Esophagus squamous epithelium (tissue), 5 donors: ENCODE measurements around the gene TNFRSF4. TPM values are rescaled to one million over a fixed set of nuclear protein-coding genes. Genes with fewer than 3 reads are reported as not detected.
A peak's percentile ranks its signal among the peaks of the same experiment; 100 is the strongest.

Experiments used
- DNase-seq: peaks from one replicate; lab custom pipeline; 2025; lab: John Stamatoyannopoulos, UW
- H3K27ac ChIP-seq, 4 donors: fragments of 200-600 bp; sonication (generic); one replicate each; pipeline ENCODE4 v1.5.1; 2016 to 2019; ENCODE audit warnings: mild to moderate bottlenecking in 1 of 4
- H3K27me3 ChIP-seq, 4 donors: fragments of 200-600 bp; sonication (generic); 1 replicate in 3 of 4; 2 replicates in 1 of 4; pipeline versions ENCODE4 v1.5.1 to v1.6.0; 2017 to 2021; ENCODE audit warnings: antibody characterized with exemption in 1 of 4
- H3K36me3 ChIP-seq, 3 donors: fragments of 200-600 bp; sonication (generic); one replicate each; pipeline ENCODE4 v1.5.1; 2016 to 2019
- H3K4me1 ChIP-seq, 3 donors: fragments of 200-600 bp; sonication (generic); one replicate each; pipeline ENCODE4 v1.5.1; 2017 to 2019
- H3K4me3 ChIP-seq, 4 donors: fragments of 200-600 bp; sonication (generic); 1 replicate in 3 of 4; 2 replicates in 1 of 4; pipeline ENCODE4 v1.5.1; 2016 to 2019; ENCODE audit warnings: mild to moderate bottlenecking in 2 of 4, moderate library complexity in 1 of 4
- H3K9me3 ChIP-seq, 3 donors: fragments of 200-600 bp; sonication (generic); one replicate each; pipeline ENCODE4 v1.5.1; 2016 to 2019
- POLR2A ChIP-seq, 4 donors: fragments of 450-650 bp; IDR thresholded peaks; one replicate each; pipeline ENCODE4 v1.6.1; 2017; ENCODE audit warnings: antibody characterized with exemption in 4 of 4, mild to moderate bottlenecking in 4 of 4, moderate library complexity in 3 of 4
- WGBS, 2 donors: methylation state at CpG; one replicate each; pipeline ENCODE4 v1.1.5; 2018; 5-methylcytosine and 5-hydroxymethylcytosine counted together
- intact Hi-C: fragments of 100-400 bp; cut with DNase I; formaldehyde crosslinking; loops from one replicate; pipeline ENCODE4 v1.15.0; 2022
- total RNA-seq, 4 donors: library from RNA; depleted of rRNA; stranded (reverse); fragments of >200 nt; gene quantifications; one replicate each; pipeline ENCODE4 v1.1.0, GENCODE V29; 2016
- TF ChIP-seq, protein P1 (sequence below), 6 experiments: fragments of 450-650 bp in 4 of 6; fragments of 200-600 bp in 2 of 6; sonication (generic) in 2 of 6; IDR thresholded peaks; one replicate each; pipeline ENCODE4 v1.5.1; 2016 to 2019; ENCODE audit warnings: antibody characterized with exemption in 6 of 6, mild to moderate bottlenecking in 4 of 6, moderate library complexity in 4 of 6
- donor health status: DM: yes; HTN: yes; CAD: no.

TNFRSF4 gene
- total RNA-seq, 4 donors from 2014 or later = 0.40 to 1.3 (median 0.57) TPM; not detected in 1

DNA sequence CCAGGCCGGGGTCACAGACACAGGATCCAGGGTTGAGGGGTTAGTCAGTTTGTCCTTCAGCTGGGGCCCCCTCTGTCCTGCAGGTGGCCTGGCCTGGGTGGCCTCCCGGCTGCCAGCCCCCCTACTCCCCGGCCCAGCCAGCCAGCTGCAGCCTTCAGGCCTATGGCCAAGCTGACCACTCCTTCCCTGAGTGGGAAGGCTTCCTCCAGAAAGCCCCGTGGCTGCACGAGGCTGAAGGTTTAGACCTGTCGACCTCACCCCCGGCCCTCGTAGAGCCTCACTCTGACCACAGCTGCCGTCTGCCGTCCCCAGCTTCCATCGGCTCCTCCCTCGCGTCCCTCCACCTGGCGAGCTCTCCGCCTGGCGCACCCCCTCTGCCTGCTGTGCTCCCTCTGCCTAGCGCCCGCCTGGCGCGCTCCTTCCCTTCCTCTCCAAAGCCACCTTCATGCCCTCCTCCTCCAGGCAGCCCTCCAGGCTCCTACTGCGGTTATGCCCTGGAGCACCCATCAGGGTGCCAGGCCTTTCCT, 30.7 kb downstream of the TNFRSF4 start:
- H3K4me3 ChIP-seq = no peak overlapping the region
- TF ChIP-seq, protein P1, sequence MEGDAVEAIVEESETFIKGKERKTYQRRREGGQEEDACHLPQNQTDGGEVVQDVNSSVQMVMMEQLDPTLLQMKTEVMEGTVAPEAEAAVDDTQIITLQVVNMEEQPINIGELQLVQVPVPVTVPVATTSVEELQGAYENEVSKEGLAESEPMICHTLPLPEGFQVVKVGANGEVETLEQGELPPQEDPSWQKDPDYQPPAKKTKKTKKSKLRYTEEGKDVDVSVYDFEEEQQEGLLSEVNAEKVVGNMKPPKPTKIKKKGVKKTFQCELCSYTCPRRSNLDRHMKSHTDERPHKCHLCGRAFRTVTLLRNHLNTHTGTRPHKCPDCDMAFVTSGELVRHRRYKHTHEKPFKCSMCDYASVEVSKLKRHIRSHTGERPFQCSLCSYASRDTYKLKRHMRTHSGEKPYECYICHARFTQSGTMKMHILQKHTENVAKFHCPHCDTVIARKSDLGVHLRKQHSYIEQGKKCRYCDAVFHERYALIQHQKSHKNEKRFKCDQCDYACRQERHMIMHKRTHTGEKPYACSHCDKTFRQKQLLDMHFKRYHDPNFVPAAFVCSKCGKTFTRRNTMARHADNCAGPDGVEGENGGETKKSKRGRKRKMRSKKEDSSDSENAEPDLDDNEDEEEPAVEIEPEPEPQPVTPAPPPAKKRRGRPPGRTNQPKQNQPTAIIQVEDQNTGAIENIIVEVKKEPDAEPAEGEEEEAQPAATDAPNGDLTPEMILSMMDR (IDR thresholded peaks at IDR 0.05) = no peak
- no peak for TF ChIP-seq POLR2A (IDR thresholded peaks at IDR 0.05)
- WGBS, 2 donors = 69 to 77% methylated on average over 18 to 19 of the region's 21 CpGs
- H3K4me1 ChIP-seq = peaks cover 0 to 4% (median 0%) of the 10 kb centered on the region in 3 donors
- H3K27me3 ChIP-seq = peaks cover 0 to 38% (median 0%) of the 10 kb centered on the region in 4 donors
- H3K9me3 ChIP-seq = no peaks in the 10 kb centered on the region
- peak overlapping the region in 1 of 4 donors; percentile 34 for H3K27ac ChIP-seq
- no peaks in the 10 kb centered on the region for H3K36me3 ChIP-seq
- no peak for DNase-seq
- intact Hi-C loops = no loop called here

DNA sequence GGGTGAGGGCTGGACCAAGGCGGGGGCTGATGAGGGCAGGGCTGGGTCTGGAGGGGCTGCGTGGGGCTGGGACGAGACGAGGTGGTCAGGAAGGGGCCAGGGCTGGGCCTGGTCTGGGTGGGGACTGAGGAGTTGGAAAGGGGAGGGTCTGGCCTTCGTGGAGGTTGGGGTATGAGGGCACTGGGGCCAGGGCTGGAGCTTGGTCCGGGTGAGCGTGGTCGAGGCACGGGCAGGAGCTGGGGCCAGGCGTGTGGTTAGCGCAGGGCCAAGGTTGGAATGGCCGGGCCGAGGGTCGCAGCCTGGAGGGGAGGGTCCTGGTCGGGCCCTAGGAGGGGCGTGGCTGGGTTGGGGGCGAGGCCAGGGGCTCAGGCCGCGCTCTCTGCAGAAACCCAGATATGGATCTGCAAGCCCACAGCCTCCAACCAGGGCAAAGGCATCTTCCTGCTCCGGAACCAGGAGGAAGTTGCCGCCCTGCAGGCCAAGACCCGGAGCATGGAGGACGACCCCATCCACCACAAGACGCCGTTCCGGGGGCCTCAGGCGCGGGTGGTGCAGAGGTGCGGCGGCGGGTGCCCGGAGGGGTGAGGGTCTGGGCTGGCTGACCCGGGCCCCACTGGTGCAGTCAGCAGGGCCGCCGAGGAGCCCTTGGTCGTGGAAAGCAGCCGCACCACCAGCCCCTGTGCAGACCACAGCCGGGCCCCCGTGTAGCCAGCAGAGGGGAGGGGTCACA, 31.3 kb downstream of the TNFRSF4 start:
- peaks cover 0 to 4% (median 0%) of the 10 kb centered on the region in 3 donors for H3K4me1 ChIP-seq
- peak overlapping the region in 1 of 4 donors; percentile 34 for H3K27ac ChIP-seq
- intact Hi-C loops = no loop called here
- H3K4me3 ChIP-seq = no peak overlapping the region
- 71 to 86% methylated on average over 13 to 15 of the region's 39 CpGs for WGBS, 2 donors
- TF ChIP-seq, protein P1 (IDR thresholded peaks at IDR 0.05) = no peak
- TF ChIP-seq POLR2A (IDR thresholded peaks at IDR 0.05) = no peak
- H3K9me3 ChIP-seq = no peaks in the 10 kb centered on the region
- peaks cover 0 to 43% (median 0%) of the 10 kb centered on the region in 4 donors for H3K27me3 ChIP-seq
- DNase-seq = no peak
- H3K36me3 ChIP-seq = no peaks in the 10 kb centered on the region

DNA sequence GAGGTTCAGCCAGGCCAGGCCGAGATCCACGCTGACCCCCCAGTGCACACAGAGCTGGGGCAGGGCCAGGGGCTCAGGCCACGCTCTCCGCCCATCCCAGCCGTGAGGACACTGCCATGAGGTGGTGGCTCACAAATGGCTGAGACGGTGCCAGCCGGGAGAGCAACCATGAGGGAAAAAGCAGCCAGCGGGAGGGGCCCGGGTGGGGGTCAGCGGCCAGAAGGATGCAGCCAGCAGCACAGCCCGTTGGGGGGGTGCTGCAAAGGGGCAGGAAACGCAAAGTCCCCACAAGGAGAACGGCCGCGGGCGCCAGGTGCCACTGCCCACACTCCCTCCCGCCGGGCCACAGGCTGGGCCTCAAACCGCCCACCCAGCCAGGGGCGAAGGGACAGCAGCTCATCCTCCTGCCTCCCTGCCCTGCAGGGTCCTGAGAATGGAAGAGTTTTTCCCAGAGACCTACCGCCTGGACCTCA, 32.0 kb downstream of the TNFRSF4 start:
- intact Hi-C loops = no loop called here
- no peak for TF ChIP-seq POLR2A (IDR thresholded peaks at IDR 0.05)
- TF ChIP-seq, protein P1 (IDR thresholded peaks at IDR 0.05) = no peak
- H3K36me3 ChIP-seq = no peaks in the 10 kb centered on the region
- DNase-seq = no peak
- peaks cover 0 to 4% (median 0%) of the 10 kb centered on the region in 3 donors for H3K4me1 ChIP-seq
- H3K9me3 ChIP-seq = no peaks in the 10 kb centered on the region
- no peak overlapping the region for H3K27ac ChIP-seq
- WGBS, 2 donors = 63% methylated on average over 6 to 10 of the region's 21 CpGs
- peaks cover 0 to 49% (median 0%) of the 10 kb centered on the region in 4 donors for H3K27me3 ChIP-seq
- H3K4me3 ChIP-seq = no peak overlapping the region

DNA sequence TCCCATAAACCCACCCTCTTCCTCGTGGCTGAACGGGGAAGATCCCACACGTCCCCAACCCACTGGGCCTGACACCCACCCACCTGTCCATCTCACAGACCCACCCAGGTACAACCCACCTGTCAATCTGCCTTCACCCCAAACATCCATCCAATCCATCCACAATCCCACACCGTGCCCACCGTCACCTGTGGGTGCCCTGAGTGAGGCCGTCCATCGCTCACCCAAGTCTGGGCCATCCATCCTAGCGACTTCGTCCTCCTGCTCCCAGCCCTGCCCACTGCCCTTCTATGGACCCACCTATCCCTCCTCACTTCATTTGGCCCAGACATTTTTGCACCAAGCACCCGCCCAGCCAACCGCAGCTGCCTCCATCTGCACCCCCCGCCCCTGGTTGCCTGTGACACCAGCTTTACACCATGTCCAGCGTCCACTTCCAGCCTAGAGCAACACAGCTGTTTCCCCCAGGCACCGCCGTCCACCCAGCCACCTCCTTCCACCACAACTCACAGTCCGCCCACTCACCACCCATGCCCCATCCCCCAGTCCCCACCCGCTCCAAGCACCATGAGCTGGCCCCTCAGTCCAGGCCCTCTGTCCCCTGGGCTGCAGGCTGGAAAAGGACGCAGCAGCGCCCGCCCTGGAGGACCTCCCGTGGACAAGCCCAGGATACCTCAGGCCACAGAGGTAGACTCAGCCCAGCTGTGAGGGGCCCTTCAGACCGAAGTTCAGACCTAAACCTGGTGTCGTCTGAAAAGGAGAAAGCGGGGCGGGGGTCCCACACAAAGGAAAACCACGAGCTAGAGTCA, 32.6 kb downstream of the TNFRSF4 start:
- Histone ChIP-seq H3K36me3 (no peaks in the 10 kb centered on the region), H3K27me3 (peaks cover 0 to 55% (median 0%) of the 10 kb centered on the region in 4 donors), H3K27ac (no peak overlapping the region), H3K9me3 (no peaks in the 10 kb centered on the region), H3K4me1 (peaks cover 0 to 4% (median 0%) of the 10 kb centered on the region in 3 donors), H3K4me3 (no peak overlapping the region)
- TF ChIP-seq, protein P1 (IDR thresholded peaks at IDR 0.05) = no peak
- no peak for TF ChIP-seq POLR2A (IDR thresholded peaks at IDR 0.05)
- intact Hi-C loops = no loop called here
- WGBS, 2 donors = 86 to 88% methylated on average over 17 to 23 of the region's 26 CpGs
- DNase-seq = no peak
